ENCODE measurements around the gene DNAJC10. TPM values are rescaled to one million over a fixed set of nuclear protein-coding genes. Genes with fewer than 3 reads are reported as not detected.

The DNAJC10 gene
- total RNA-seq, 1 donor from 2014 or later: 262 TPM

DNA sequence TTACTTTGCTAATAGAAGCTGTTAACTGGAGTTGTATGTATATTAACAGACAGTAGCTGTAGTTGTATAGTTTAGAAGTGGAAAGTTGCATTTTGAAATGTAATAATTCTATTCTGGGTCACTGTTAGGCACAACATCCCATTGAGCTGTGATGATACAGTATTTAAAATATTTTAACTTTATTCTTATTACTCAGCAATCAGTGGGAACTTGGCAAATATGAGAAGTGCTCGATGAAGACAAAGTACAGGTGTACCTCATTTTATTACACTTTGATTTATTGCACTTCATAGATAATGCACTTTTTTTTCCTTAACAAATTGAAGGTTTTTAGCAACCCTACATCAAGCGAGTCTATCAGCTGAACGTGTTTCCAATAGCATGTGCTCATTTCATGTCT, 8.6 kb downstream of the DNAJC10 start:
- no peaks in the 10 kb centered on the region for H3K27me3 Mint-ChIP-seq
- no peaks in the 10 kb centered on the region for H3K9me3 Mint-ChIP-seq (ENCODE audit: low read depth)
- H3K27ac Mint-ChIP-seq: no peak overlapping the region
- no peak for DNase-seq (ENCODE audit: low spot score, unreplicated experiment)
- TF ChIP-seq, protein P1, sequence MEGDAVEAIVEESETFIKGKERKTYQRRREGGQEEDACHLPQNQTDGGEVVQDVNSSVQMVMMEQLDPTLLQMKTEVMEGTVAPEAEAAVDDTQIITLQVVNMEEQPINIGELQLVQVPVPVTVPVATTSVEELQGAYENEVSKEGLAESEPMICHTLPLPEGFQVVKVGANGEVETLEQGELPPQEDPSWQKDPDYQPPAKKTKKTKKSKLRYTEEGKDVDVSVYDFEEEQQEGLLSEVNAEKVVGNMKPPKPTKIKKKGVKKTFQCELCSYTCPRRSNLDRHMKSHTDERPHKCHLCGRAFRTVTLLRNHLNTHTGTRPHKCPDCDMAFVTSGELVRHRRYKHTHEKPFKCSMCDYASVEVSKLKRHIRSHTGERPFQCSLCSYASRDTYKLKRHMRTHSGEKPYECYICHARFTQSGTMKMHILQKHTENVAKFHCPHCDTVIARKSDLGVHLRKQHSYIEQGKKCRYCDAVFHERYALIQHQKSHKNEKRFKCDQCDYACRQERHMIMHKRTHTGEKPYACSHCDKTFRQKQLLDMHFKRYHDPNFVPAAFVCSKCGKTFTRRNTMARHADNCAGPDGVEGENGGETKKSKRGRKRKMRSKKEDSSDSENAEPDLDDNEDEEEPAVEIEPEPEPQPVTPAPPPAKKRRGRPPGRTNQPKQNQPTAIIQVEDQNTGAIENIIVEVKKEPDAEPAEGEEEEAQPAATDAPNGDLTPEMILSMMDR (IDR thresholded peaks at IDR 0.05; ENCODE audit: unreplicated experiment): no peak
- H3K4me1 Mint-ChIP-seq (ENCODE audit: low read depth): peaks cover 26% of the 10 kb centered on the region
- H3K4me3 Mint-ChIP-seq (ENCODE audit: low read depth): no peak overlapping the region
- peaks cover 26% of the 10 kb centered on the region for H3K36me3 Mint-ChIP-seq (ENCODE audit: insufficient read depth)

DNA sequence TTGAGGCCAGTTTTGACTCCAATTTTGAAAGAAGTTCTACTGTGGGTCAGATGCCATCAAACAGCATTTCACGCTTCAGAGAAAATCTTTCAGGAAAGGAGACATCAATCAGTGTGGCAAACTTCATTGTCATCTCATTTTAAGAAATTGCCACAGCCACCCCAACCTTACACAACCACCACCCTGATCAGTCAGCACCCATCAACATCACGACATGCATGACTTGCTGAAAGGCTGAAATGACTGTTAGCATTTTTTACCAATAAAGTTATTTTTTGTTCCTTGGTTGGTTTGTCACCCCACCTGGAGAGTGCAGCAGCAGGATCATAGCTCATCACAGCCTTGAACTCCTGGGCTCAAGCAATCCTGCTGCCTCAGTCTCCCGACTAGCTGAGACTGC, 10.4 kb downstream of the DNAJC10 start:
- TF ChIP-seq, protein P1 (IDR thresholded peaks at IDR 0.05; ENCODE audit: unreplicated experiment): no peak
- DNase-seq (ENCODE audit: low spot score, unreplicated experiment): no peak
- Mint-ChIP-seq H3K27ac (no peak overlapping the region), H3K36me3 (ENCODE audit: insufficient read depth) (peaks cover 38% of the 10 kb centered on the region), H3K9me3 (ENCODE audit: low read depth) (no peaks in the 10 kb centered on the region), H3K27me3 (no peaks in the 10 kb centered on the region), H3K4me1 (ENCODE audit: low read depth) (peaks cover 31% of the 10 kb centered on the region), H3K4me3 (ENCODE audit: low read depth) (no peak overlapping the region)

DNA sequence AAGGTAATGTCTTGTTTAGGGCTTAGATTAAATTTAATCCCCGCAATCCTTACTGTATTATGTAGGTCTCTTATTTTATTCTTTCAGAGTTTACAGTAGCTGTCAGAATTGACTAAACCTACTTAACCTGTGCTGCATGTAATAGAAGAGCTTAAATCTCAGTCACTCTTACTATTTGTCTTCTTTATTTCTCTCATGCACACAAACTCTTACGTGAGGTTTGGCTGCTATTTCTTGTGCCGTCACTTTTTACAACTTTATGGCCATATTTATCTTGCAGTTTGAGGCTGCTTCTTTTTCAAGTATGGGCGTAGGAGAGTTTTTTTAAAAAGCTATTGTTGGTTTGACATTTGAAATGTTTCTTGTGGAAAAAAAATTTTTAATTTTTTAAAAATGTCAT, 12.0 kb downstream of the DNAJC10 start:
- Mint-ChIP-seq H3K4me1 (ENCODE audit: low read depth) (peaks cover 34% of the 10 kb centered on the region), H3K9me3 (ENCODE audit: low read depth) (no peaks in the 10 kb centered on the region), H3K36me3 (ENCODE audit: insufficient read depth) (peaks cover 50% of the 10 kb centered on the region), H3K27ac (no peak overlapping the region), H3K4me3 (ENCODE audit: low read depth) (no peak overlapping the region), H3K27me3 (no peaks in the 10 kb centered on the region)
- TF ChIP-seq, protein P1 (IDR thresholded peaks at IDR 0.05; ENCODE audit: unreplicated experiment): no peak
- no peak for DNase-seq (ENCODE audit: low spot score, unreplicated experiment)

DNA sequence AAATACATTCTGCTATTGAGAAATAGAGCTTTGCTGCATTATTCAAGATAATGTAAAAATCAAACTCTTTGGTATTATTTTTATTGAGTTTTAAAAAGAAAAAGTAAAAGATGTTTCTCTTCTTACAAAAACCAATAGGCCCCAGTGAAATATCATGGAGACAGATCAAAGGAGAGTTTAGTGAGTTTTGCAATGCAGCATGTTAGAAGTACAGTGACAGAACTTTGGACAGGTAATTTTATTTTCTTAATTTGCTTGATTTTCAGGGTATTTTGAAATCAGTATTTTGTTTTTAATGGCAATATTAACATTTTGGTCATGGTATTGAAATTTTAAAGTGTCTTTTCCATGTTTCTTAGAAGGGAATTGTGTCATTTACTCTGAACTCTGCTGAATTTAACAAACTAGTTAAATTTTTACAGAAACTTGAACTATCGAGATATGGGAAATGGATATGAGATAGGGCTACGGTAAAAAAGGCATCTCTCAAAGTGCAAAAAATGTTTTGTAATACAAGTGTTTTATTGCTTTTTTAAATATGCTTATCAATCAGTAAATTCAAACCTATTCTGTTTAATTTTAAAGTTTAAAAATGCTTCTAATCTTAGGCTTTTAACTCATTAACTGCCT, 13.8 kb downstream of the DNAJC10 start:
- H3K36me3 Mint-ChIP-seq (ENCODE audit: insufficient read depth): peaks cover 52% of the 10 kb centered on the region
- H3K4me1 Mint-ChIP-seq (ENCODE audit: low read depth): peaks cover 32% of the 10 kb centered on the region
- TF ChIP-seq, protein P1 (IDR thresholded peaks at IDR 0.05; ENCODE audit: unreplicated experiment): no peak
- no peak for DNase-seq (ENCODE audit: low spot score, unreplicated experiment)
- H3K27ac Mint-ChIP-seq: no peak overlapping the region
- no peaks in the 10 kb centered on the region for H3K9me3 Mint-ChIP-seq (ENCODE audit: low read depth)
- no peaks in the 10 kb centered on the region for H3K27me3 Mint-ChIP-seq
- no peak overlapping the region for H3K4me3 Mint-ChIP-seq (ENCODE audit: low read depth)

DNA sequence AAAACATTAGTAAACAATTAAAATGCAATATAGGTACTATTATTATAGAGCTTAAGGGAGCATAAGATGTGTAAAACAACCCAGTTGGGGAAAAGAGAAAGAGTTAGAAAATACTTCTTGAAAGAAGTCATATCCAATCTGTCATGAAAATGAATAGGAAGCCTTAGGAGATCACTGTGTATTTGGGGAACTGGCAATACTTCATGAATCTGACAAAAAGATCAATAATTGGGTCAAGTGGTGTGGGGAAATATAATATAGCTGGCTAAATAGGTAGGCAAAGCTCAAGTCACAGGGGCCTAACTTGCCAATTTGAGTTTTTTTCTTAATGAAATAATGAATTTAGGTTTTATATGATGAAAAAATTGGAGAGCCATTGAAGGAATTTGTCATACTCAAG, 14.4 kb downstream of the DNAJC10 start:
- Mint-ChIP-seq H3K27ac (no peak overlapping the region), H3K9me3 (ENCODE audit: low read depth) (no peaks in the 10 kb centered on the region), H3K27me3 (no peaks in the 10 kb centered on the region), H3K4me3 (ENCODE audit: low read depth) (no peak overlapping the region), H3K36me3 (ENCODE audit: insufficient read depth) (peaks cover 51% of the 10 kb centered on the region), H3K4me1 (ENCODE audit: low read depth) (peaks cover 33% of the 10 kb centered on the region)
- TF ChIP-seq, protein P1 (IDR thresholded peaks at IDR 0.05; ENCODE audit: unreplicated experiment): no peak
- DNase-seq (ENCODE audit: low spot score, unreplicated experiment): no peak
